Measurements from ENCODE around the gene AKAP8.

AKAP8 gene

DNA sequence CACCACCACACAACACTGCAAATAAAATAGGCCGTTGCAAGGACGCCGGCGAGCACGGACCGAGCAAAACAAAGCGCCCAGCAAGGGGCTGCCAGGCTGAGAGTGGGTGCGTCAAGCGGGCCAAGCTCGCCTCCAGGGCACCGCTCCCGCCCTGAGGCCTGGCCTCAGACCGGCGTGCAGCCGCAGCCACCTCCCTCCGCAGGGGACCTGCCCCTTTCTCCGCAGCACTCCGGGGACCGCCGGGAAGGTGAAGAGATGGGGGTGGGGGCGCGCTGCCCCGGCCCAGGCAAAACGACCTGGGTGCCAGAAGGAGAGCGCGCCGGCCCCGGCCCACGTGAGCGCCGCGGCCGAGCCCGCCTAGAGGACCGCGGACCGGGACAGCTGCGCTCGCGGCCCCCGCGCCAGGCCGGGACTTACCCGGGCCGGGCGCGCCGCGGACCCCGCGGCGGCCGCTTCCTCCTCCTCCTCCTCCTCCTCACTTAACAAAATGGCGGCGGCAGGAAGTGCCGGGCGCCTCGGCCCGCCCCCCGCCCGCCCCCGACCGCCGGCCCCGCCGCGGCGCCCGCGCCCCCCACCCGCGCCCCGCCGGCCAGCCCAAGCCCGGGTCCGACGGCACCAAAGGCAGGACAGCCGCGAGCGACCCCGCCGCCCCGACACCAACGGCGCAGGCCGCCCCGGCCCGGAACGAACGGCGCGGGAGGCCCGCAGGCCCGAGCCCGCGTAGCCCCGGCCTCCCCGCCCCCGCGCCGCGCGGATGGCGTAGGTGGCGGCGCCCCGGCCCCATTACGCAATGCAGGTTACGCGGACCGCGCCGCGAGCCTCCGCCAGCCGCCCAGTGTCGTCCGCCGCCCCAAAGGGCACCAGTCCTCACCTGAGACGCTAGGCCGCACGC is 47.9 kb downstream of the AKAP8 start:
- Histone ChIP-seq H4K20me1 (ENCODE audit: insufficient read depth) (peaks cover 44% of the 10 kb centered on the region), H3K4me1 (ENCODE audit: low read depth, poor library complexity, severe bottlenecking) (peaks cover 26% of the 10 kb centered on the region), H3K79me2 (ENCODE audit: insufficient read depth, low read depth) (peaks cover 64% of the 10 kb centered on the region), H3K27ac (peak overlapping the region; percentile 66), H3K9ac (peak overlapping the region; percentile 80), H2AFZ (ENCODE audit: low read depth) (no peak overlapping the region), H3K4me2 (peak overlapping the region; percentile 98), H3K27me3 (ENCODE audit: insufficient read depth, low read depth) (no peaks in the 10 kb centered on the region), H3K36me3 (ENCODE audit: insufficient read depth) (no peaks in the 10 kb centered on the region), H3K4me3 (IDR thresholded peaks at IDR 0.05; ENCODE audit: insufficient read depth, low read depth, low read length) (no peak overlapping the region)
- TF ChIP-seq, protein P1, sequence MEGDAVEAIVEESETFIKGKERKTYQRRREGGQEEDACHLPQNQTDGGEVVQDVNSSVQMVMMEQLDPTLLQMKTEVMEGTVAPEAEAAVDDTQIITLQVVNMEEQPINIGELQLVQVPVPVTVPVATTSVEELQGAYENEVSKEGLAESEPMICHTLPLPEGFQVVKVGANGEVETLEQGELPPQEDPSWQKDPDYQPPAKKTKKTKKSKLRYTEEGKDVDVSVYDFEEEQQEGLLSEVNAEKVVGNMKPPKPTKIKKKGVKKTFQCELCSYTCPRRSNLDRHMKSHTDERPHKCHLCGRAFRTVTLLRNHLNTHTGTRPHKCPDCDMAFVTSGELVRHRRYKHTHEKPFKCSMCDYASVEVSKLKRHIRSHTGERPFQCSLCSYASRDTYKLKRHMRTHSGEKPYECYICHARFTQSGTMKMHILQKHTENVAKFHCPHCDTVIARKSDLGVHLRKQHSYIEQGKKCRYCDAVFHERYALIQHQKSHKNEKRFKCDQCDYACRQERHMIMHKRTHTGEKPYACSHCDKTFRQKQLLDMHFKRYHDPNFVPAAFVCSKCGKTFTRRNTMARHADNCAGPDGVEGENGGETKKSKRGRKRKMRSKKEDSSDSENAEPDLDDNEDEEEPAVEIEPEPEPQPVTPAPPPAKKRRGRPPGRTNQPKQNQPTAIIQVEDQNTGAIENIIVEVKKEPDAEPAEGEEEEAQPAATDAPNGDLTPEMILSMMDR (conservative IDR thresholded peaks at IDR 0.05; ENCODE audit: low read depth, low read length) = no peak

DNA sequence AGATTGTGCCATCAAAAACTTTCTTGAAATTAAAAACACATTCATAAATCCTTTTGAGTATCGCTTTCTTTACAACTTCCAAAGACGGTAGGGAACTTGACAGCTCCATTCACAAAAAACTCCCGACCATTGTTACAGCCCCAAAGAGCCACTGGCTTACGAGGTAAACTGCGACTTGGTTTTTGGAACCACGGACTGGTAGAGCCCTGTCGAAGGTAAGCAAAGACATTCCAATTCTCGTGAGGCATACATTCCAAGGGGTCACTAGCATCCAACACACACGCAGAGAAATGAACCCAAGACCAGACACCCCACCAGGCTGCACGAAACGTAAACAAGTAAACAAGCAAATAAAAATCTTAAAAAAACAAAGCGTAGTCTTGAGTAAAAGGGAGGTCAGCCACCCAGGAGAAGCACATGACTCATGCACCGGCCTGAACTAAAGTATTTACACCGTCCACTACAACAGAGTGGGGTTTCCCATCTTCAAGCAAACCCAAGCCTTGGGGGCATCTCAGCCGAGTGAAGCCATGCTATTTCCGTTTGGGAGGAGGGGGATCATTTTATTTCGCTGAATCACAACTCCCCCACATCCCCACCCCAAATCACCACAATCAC is 48.7 kb downstream of the AKAP8 start:
- Histone ChIP-seq H2AFZ (ENCODE audit: low read depth) (no peak overlapping the region), H3K27me3 (ENCODE audit: insufficient read depth, low read depth) (no peaks in the 10 kb centered on the region), H3K36me3 (ENCODE audit: insufficient read depth) (no peaks in the 10 kb centered on the region), H3K79me2 (ENCODE audit: insufficient read depth, low read depth) (peaks cover 72% of the 10 kb centered on the region), H3K9ac (peak overlapping the region; percentile 80), H3K27ac (peak overlapping the region; percentile 66), H4K20me1 (ENCODE audit: insufficient read depth) (peaks cover 51% of the 10 kb centered on the region), H3K4me3 (IDR thresholded peaks at IDR 0.05; ENCODE audit: insufficient read depth, low read depth, low read length) (no peak overlapping the region), H3K4me2 (peak overlapping the region; percentile 98), H3K4me1 (ENCODE audit: low read depth, poor library complexity, severe bottlenecking) (peaks cover 29% of the 10 kb centered on the region)
- TF ChIP-seq, protein P1 (conservative IDR thresholded peaks at IDR 0.05; ENCODE audit: low read depth, low read length) = no peak

DNA sequence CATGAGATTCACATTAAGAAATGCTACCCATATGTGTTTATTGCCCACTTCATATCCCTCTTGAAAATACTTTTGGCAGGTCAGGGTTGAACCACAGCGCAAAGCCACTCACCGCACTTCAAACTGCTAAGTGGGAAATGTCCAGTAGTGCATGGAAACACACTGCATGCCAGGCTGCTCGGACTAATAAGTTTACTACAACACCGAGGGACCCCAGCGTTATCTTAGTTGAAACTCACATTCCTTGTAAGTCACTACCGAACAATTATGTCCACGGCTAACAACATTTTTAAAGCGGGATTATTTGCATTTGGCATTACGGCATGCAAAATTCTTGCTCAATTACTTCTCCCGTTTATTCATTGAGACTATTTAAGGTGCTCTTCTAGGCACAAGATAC is 51.3 kb downstream of the AKAP8 start:
- H3K79me2 ChIP-seq (ENCODE audit: insufficient read depth, low read depth) = peaks cover 90% of the 10 kb centered on the region
- TF ChIP-seq, protein P1 (conservative IDR thresholded peaks at IDR 0.05; ENCODE audit: low read depth, low read length) = no peak
- H3K27me3 ChIP-seq (ENCODE audit: insufficient read depth, low read depth) = no peaks in the 10 kb centered on the region
- H3K4me1 ChIP-seq (ENCODE audit: low read depth, poor library complexity, severe bottlenecking) = peaks cover 47% of the 10 kb centered on the region
- H3K36me3 ChIP-seq (ENCODE audit: insufficient read depth) = no peaks in the 10 kb centered on the region
- H3K4me3 ChIP-seq (IDR thresholded peaks at IDR 0.05; ENCODE audit: insufficient read depth, low read depth, low read length) = no peak overlapping the region
- H3K27ac ChIP-seq = no peak overlapping the region
- H2AFZ ChIP-seq (ENCODE audit: low read depth) = no peak overlapping the region
- H4K20me1 ChIP-seq (ENCODE audit: insufficient read depth) = peaks cover 77% of the 10 kb centered on the region
- 0 out of 2 replicates have a peak overlapping the region, but pooled peaks have one; percentile 6 for H3K4me2 ChIP-seq
- no peak overlapping the region for H3K9ac ChIP-seq

DNA sequence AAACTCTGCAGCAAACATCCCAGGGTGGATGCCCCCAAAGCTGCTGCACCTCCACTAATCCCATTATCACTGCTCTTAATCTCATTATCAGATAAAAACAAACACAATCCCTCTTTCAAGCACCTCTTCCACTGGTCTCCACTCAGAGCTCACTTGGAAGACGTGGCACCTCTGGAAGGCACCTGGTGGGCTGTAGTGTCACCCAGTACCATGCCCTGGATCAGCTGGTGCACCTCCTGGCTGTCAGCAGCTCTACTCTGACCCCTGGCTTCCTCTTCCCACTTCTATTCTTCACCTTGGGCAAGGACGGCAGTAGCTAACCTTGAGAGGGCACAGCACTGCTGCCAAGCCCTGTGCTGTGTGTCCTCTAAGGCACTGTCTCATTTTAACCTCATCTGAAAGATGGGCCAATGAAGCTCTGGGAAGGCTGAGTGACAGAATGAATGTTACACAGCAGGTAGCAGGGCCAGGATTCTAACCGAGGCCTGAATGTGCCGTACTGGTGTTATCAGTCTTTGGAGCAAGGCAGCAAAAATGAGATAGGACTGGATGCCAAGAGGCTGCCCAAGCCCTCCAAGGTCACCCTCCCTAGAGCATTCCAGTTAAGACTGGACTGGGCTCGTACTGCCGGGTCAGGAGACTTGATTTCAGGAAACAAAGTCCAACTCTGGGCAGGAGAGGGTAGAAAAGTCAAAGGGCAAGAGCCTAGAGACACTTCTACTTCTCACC is 54.6 kb downstream of the AKAP8 start:
- Histone ChIP-seq H3K9ac (no peak overlapping the region), H3K4me1 (ENCODE audit: low read depth, poor library complexity, severe bottlenecking) (peaks cover 62% of the 10 kb centered on the region), H2AFZ (ENCODE audit: low read depth) (no peak overlapping the region), H3K36me3 (ENCODE audit: insufficient read depth) (no peaks in the 10 kb centered on the region), H3K27me3 (ENCODE audit: insufficient read depth, low read depth) (no peaks in the 10 kb centered on the region), H3K4me3 (IDR thresholded peaks at IDR 0.05; ENCODE audit: insufficient read depth, low read depth, low read length) (no peak overlapping the region), H3K27ac (no peak overlapping the region), H3K79me2 (ENCODE audit: insufficient read depth, low read depth) (peaks cover 100% of the 10 kb centered on the region), H3K4me2 (no peak overlapping the region), H4K20me1 (ENCODE audit: insufficient read depth) (peaks cover 95% of the 10 kb centered on the region)
- TF ChIP-seq, protein P1 (conservative IDR thresholded peaks at IDR 0.05; ENCODE audit: low read depth, low read length) = no peak
